ENCODE measurements around the gene MAP3K1. TPM values are rescaled to one million over a fixed set of nuclear protein-coding genes. Genes with fewer than 3 reads are reported as not detected.

Gene MAP3K1
- total and polyA plus RNA-seq, 9 of the 15 experiments (the other 6 are each of a cell fraction or from before 2014, with no cell fraction given): 3.9 to 13.9 (median 7.5) TPM

DNA sequence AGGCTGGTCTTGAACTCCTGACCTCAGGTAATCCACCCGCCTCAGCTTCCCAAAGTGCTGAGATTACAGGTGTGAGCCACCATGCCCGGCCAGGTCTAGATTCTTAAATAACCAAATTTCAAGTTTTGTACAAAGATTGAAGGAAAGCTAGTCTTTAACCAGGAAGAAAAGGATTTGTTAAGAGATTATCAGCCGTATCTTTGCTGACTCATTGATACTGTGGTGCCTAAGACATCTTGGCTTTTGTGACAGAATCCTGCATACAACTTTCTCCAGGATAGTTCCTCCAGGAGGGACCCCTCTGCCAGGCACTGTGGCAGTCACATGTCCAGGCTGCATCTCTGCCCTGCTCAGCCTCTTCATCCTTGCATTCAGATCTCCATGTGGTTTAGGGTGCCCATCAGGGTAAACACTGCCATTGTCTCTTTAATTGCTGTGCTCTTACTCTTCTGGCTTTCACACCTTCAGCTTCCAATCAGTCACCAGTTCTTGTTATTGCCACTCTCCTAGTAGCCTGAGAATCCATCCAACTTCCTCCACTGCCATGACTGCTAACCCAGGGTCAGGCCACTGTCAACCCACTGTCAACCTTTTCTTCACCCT is 10.0 kb downstream of the MAP3K1 start:
- Histone ChIP-seq H4K20me1 (replicated peaks; ENCODE audit: control insufficient read depth, insufficient read depth, low read length) (peaks cover 32% of the 10 kb centered on the region), H3K79me2 (ENCODE audit: control insufficient read depth, insufficient read depth, low read length) (peaks cover 84% of the 10 kb centered on the region), H3K36me3 (ENCODE audit: control insufficient read depth, insufficient read depth, low read length) (peaks cover 5% of the 10 kb centered on the region; the same call in 1 of the 3 replicates), H3K27me3 (ENCODE audit: control insufficient read depth in 2 of 2, insufficient read depth in 2 of 2, low read length in 2 of 2) (no peaks in the 10 kb centered on the region), H3K4me3 (no peak overlapping the region), H3K4me2 (ENCODE audit: insufficient read depth, low read length) (no peak overlapping the region), H3K9me3 (replicated peaks; ENCODE audit: control insufficient read depth, insufficient read depth, low read depth, low read length) (no peaks in the 10 kb centered on the region), H3K27ac (ENCODE audit: extremely low read depth, low read depth, low read length) (no peak overlapping the region), H3K9ac (ENCODE audit: insufficient read depth in 1 of 2, low read depth in 2 of 2, low read length in 2 of 2) (no peak overlapping the region), H2AFZ (ENCODE audit: low read depth, low read length) (no peak overlapping the region), H3K9me1 (ENCODE audit: control insufficient read depth, insufficient read depth, low read length) (peaks cover 4% of the 10 kb centered on the region), H3K4me1 (replicated peaks in 1 of 2; ENCODE audit: control insufficient read depth in 2 of 2, insufficient read depth in 2 of 2, low read length in 2 of 2) (peaks cover 10 to 18% of the 10 kb centered on the region in 2 experiments; a peak in 4 of 5 replicates)
- in situ Hi-C loops (cut with MboI) (loop anchor here (25.0 kb wide), 1 partner anchor 888 kb away; no protein-coding TSS in a partner anchor), intact Hi-C loops (cut with micrococcal nuclease) (no loop called here)
- peak; percentile 49 for FAIRE-seq
- POLR2A ChIA-PET: interaction anchor here (5.1 kb wide), 1 partner anchor 12 kb away, joined by 24 read pairs; no protein-coding TSS in a partner anchor
- no TSS peak for BruUV-seq (replicated peaks)
- WGBS (ENCODE audit: insufficient coverage, low coverage, missing lambda C conversion rate): 54% methylated on average over 3 of the region's 3 CpGs
- no peak for DNase-seq (ENCODE audit: extremely low read depth in 1 of 4, low spot score in 3 of 4)
- no peak for TF ChIP-seq POLR3A (IDR thresholded peaks at IDR 0.05; ENCODE audit: borderline replicate concordance, extremely low read depth, insufficient read depth, insufficient read length)
- TF ChIP-seq DPF2 (IDR thresholded peaks at IDR 0.05): peak; percentile 56; the same call in 1 of the 2 replicates
- TF ChIP-seq ZEB2 (IDR thresholded peaks at IDR 0.05): 0 out of 2 replicates have a peak, but pooled peaks have one; percentile 15
- peak; percentile 79 for TF ChIP-seq MAFK (IDR thresholded peaks at IDR 0.05; ENCODE audit: low read length)
- TF ChIP-seq CCNT2 (IDR thresholded peaks at IDR 0.05; ENCODE audit: borderline replicate concordance, extremely low read depth, insufficient read length, low read depth, low read length): no peak
- TF ChIP-seq ZNF184 (CRISPR knock-in tag; IDR thresholded peaks at IDR 0.05): no peak
- TF ChIP-seq, protein P1, sequence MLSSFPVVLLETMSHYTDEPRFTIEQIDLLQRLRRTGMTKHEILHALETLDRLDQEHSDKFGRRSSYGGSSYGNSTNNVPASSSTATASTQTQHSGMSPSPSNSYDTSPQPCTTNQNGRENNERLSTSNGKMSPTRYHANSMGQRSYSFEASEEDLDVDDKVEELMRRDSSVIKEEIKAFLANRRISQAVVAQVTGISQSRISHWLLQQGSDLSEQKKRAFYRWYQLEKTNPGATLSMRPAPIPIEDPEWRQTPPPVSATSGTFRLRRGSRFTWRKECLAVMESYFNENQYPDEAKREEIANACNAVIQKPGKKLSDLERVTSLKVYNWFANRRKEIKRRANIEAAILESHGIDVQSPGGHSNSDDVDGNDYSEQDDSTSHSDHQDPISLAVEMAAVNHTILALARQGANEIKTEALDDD (IDR thresholded peaks at IDR 0.05): peak; percentile 54; the same call in 1 of the 2 replicates
- peak; percentile 93 for TF ChIP-seq ZNF316 (IDR thresholded peaks at IDR 0.05)
- TF ChIP-seq BACH1 (tag; IDR thresholded peaks at IDR 0.05): peak; percentile 44; the same call in 1 of the 2 replicates
- peak; percentile 83 for TF ChIP-seq MAFF (IDR thresholded peaks at IDR 0.05; ENCODE audit: low read length)
- peak; percentile 93 for TF ChIP-seq NFE2 (IDR thresholded peaks at IDR 0.05; ENCODE audit: low read depth)
- peak; percentile 93 for TF ChIP-seq MAFG (tag; conservative IDR thresholded peaks at IDR 0.05)
- TF ChIP-seq SMARCE1 (IDR thresholded peaks at IDR 0.05): 0 out of 2 replicates have a peak, but pooled peaks have one; percentile 41
- peak; percentile 29; the same call in 1 of the 2 replicates for TF ChIP-seq CTBP1 (IDR thresholded peaks at IDR 0.05; ENCODE audit: borderline replicate concordance)
- TF ChIP-seq JUND (IDR thresholded peaks at IDR 0.05; ENCODE audit: borderline replicate concordance, low read depth, low read length): peak; percentile 51; the same call in 1 of the 2 replicates
- no peak for TF ChIP-seq JUND (tag; IDR thresholded peaks at IDR 0.05; ENCODE audit: borderline replicate concordance, low read depth, low read length)
- no peak for TF ChIP-seq BCOR (IDR thresholded peaks at IDR 0.05)
- peak; percentile 40; the same call in 1 of the 2 replicates for TF ChIP-seq SMARCA4 (IDR thresholded peaks at IDR 0.05)
- no peak for TF ChIP-seq UBTF (IDR thresholded peaks at IDR 0.05; ENCODE audit: borderline replicate concordance in 1 of 2, low read depth in 2 of 2, low read length in 2 of 2)
- peak; percentile 94 for TF ChIP-seq C11orf30 (IDR thresholded peaks at IDR 0.05; ENCODE audit: low read depth)
- TF ChIP-seq ARID1B (IDR thresholded peaks at IDR 0.05): peak; percentile 38
- no peak for ATAC-seq
- CTCF ChIA-PET (ENCODE audit: low intra/inter-chr PET ratio): no interaction called here
